Gastrocnemius medialis (tissue), 4 donors: Measurements from ENCODE around the gene PODN. TPM values are rescaled to one million over a fixed set of nuclear protein-coding genes. Genes with fewer than 3 reads are reported as not detected.

ENCODE experiments used
- ATAC-seq, 2 donors: fragments of 150-250 bp; one replicate each; pipeline ENCODE4 v1.9.1; 2016
- DNase-seq, 2 donors: peaks; one replicate each; pipeline ENCODE4 v3.0.0-alpha.2; 2019
- H3K27ac ChIP-seq, 4 donors: fragments of 200-600 bp; sonication (generic); 1 replicate in 1 of 4; 2 replicates in 3 of 4; pipeline ENCODE4 v1.5.1; 2016 to 2018; ENCODE audit warnings: mild to moderate bottlenecking in 2 of 4, moderate library complexity in 1 of 4
- H3K27me3 ChIP-seq, 3 donors: fragments of 200-600 bp; sonication (generic) in 2 of 3; 1 replicate in 1 of 3; 2 replicates in 2 of 3; pipeline versions ENCODE4 v1.5.1 to v1.6.0; 2016 to 2019; ENCODE audit warnings: mild to moderate bottlenecking in 1 of 3, moderate library complexity in 1 of 3
- H3K36me3 ChIP-seq, 2 donors: fragments of 200-600 bp; sonication (generic) in 1 of 2; one replicate each; pipeline ENCODE4 v1.5.1; 2017 to 2018
- H3K4me1 ChIP-seq, 2 donors: fragments of 200-600 bp; sonication (generic) in 1 of 2; one replicate each; pipeline ENCODE4 v1.5.1; 2016 to 2017; ENCODE audit warnings: mild to moderate bottlenecking in 2 of 2
- H3K4me3 ChIP-seq, 4 donors: fragments of 200-600 bp; sonication (generic) in 3 of 4; 1 replicate in 1 of 4; 2 replicates in 3 of 4; pipeline ENCODE4 v1.5.1; 2016 to 2019; ENCODE audit warnings: mild to moderate bottlenecking in 2 of 4
- H3K9me3 ChIP-seq, 3 donors: fragments of 200-600 bp; sonication (generic) in 2 of 3; 1 replicate in 1 of 3; 2 replicates in 2 of 3; pipeline ENCODE4 v1.5.1; 2016 to 2019
- CTCF ChIP-seq, 5 experiments: fragments of 450-650 bp in 3 of 5; fragments of 200-600 bp in 2 of 5; sonication (generic) in 2 of 5; IDR thresholded peaks in 4 of 5; conservative IDR thresholded peaks in 1 of 5; 1 replicate in 4 of 5; 2 replicates in 1 of 5; pipeline ENCODE4 v1.5.1; 2016 to 2019; ENCODE audit warnings: antibody characterized with exemption in 5 of 5, mild to moderate bottlenecking in 3 of 5, moderate library complexity in 3 of 5
- POLR2A ChIP-seq, 2 donors: fragments of 450-650 bp; IDR thresholded peaks; one replicate each; pipeline ENCODE4 v1.6.1; 2017; ENCODE audit warnings: antibody characterized with exemption in 2 of 2, mild to moderate bottlenecking in 2 of 2, moderate library complexity in 2 of 2
- in situ Hi-C, 4 donors: fragments of 200-750 bp; cut with MboI; loops; one replicate each; pipeline versions ENCODE4 v1.15.0 to v1.8.0; 2017; ENCODE audit warnings: low sequenced_read_pairs in 4 of 4
- intact Hi-C: fragments of 100-400 bp; cut with DNase I; formaldehyde crosslinking; loops from one replicate; pipeline ENCODE4 v1.15.1; 2023; ENCODE audit warnings: low total_unique reads
- total RNA-seq, 4 donors: library from RNA; depleted of rRNA; stranded (reverse); fragments of >200 nt; gene quantifications; one replicate each; pipeline versions ENCODE4 v1.1.0 to v1.2.3, GENCODE V29; 2016

PODN gene
- total RNA-seq, 4 donors from 2014 or later = 10.2 to 15.9 (median 13.0) TPM

GRCh38 chr1:53020588-53020987 lies 41.4 kb upstream of the PODN start:
- Histone ChIP-seq H3K9me3 (no peaks in the 10 kb centered on the region), H3K27me3 (no peaks in the 10 kb centered on the region), H3K27ac (no peak overlapping the region), H3K36me3 (no peaks in the 10 kb centered on the region), H3K4me3 (no peak overlapping the region), H3K4me1 (peaks cover 12 to 24% of the 10 kb centered on the region in 2 donors)
- no peak for TF ChIP-seq POLR2A (IDR thresholded peaks at IDR 0.05)
- TF ChIP-seq CTCF (IDR thresholded peaks at IDR 0.05 in 4 of 5, conservative IDR thresholded peaks at IDR 0.05 in 1 of 5) = no peak
- intact Hi-C loops (no loop called here), in situ Hi-C loops (no loop called here)
- ATAC-seq = no peak
- no peak for DNase-seq

- H3K9me3 ChIP-seq = no peaks in the 10 kb centered on the region
- ATAC-seq (no peak), DNase-seq (no peak)
- intact Hi-C loops = no loop called here
- H3K4me1 ChIP-seq = peaks cover 12 to 14% of the 10 kb centered on the region in 2 donors
- H3K27me3 ChIP-seq = no peaks in the 10 kb centered on the region
- no peaks in the 10 kb centered on the region for H3K36me3 ChIP-seq
- H3K27ac ChIP-seq = no peak overlapping the region
- H3K4me3 ChIP-seq = no peak overlapping the region
- TF ChIP-seq CTCF (IDR thresholded peaks at IDR 0.05 in 4 of 5, conservative IDR thresholded peaks at IDR 0.05 in 1 of 5) (no peak), POLR2A (IDR thresholded peaks at IDR 0.05) (no peak)
- in situ Hi-C loops = no loop called here
Observed at GRCh38 chr1:53022179-53022578, 39.8 kb upstream of the PODN start.

DNA sequence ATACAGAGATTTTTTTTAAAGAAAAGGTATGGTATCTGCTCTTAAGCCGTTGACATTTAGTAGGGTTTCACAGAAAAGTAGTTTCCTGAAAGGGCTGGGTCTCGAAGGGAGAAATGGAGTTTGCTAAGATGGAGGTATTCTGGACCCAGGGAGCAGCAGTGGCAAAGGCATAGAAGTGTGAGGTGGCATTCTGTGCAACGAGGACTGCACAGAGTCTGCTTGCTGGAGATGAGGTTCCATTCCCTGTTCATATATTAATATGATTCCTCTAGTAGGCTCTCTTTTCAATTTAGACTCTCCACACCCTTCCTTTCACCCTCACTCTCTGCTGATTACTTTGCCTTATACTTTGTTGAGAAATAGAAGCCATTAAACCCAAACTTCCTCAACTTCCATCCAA lies 38.5 kb upstream of the PODN start:
- intact Hi-C loops = no loop called here
- Histone ChIP-seq H3K27ac (no peak overlapping the region), H3K9me3 (no peaks in the 10 kb centered on the region), H3K36me3 (peaks cover 0 to 9% of the 10 kb centered on the region in 2 donors), H3K4me1 (peaks cover 12 to 14% of the 10 kb centered on the region in 2 donors), H3K4me3 (no peak overlapping the region), H3K27me3 (no peaks in the 10 kb centered on the region)
- no peak for TF ChIP-seq POLR2A (IDR thresholded peaks at IDR 0.05)
- TF ChIP-seq CTCF (IDR thresholded peaks at IDR 0.05 in 4 of 5, conservative IDR thresholded peaks at IDR 0.05 in 1 of 5) = no peak
- ATAC-seq = no peak
- DNase-seq = no peak
- in situ Hi-C loops = no loop called here

- in situ Hi-C loops = no loop called here
- TF ChIP-seq POLR2A (IDR thresholded peaks at IDR 0.05) (no peak), CTCF (IDR thresholded peaks at IDR 0.05 in 4 of 5, conservative IDR thresholded peaks at IDR 0.05 in 1 of 5) (no peak)
- peaks cover 0 to 11% of the 10 kb centered on the region in 2 donors for H3K36me3 ChIP-seq
- H3K27ac ChIP-seq = no peak overlapping the region
- no peaks in the 10 kb centered on the region for H3K9me3 ChIP-seq
- intact Hi-C loops = no loop called here
- H3K4me1 ChIP-seq = peaks cover 12 to 14% of the 10 kb centered on the region in 2 donors
- no peak for ATAC-seq
- DNase-seq = no peak
- no peaks in the 10 kb centered on the region for H3K27me3 ChIP-seq
- H3K4me3 ChIP-seq = no peak overlapping the region
Observed at GRCh38 chr1:53024117-53024516, 37.9 kb upstream of the PODN start.
